Measurements from ENCODE around the gene SIGLEC12. TPM values are rescaled to one million over a fixed set of nuclear protein-coding genes. Genes with fewer than 3 reads are reported as not detected.

Gene SIGLEC12
- total RNA-seq, 1 experiment from 2014 or later = not detected

DNA sequence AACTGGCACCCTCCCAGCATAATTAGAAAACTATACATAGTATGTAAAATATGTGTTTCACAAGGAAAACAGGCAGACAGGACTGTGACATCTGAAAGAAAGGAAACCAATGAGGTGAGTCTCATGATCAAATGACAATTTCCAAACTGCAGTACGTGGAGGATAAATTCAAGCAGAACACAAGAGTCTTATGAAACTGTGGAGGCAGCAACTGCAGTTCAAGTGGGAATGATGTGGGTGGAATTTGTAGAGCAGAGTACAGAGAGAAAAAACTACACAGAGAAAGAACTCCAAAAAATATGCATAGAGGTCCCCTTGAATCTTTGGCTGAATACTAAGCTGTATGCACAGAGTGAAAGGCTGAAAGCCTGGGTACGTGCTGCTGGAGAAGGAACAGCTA, 20.2 kb upstream of the SIGLEC12 start:
- Mint-ChIP-seq H3K36me3 (ENCODE audit: insufficient read depth, unreplicated experiment) (peaks cover 32% of the 10 kb centered on the region), H3K4me3 (ENCODE audit: unreplicated experiment) (no peak overlapping the region), H3K4me1 (ENCODE audit: low read depth, unreplicated experiment) (no peaks in the 10 kb centered on the region), H3K9me3 (ENCODE audit: unreplicated experiment) (peaks cover 21% of the 10 kb centered on the region), H3K27ac (ENCODE audit: unreplicated experiment) (no peak overlapping the region), H3K27me3 (ENCODE audit: insufficient read depth, unreplicated experiment) (no peaks in the 10 kb centered on the region)
- CTCF ChIA-PET = no interaction called here
- no TSS peak for BruUV-seq (replicated peaks)
- Histone ChIP-seq H3K9me3 (no peaks in the 10 kb centered on the region), H3K27me3 (replicated peaks; ENCODE audit: control insufficient read depth, insufficient read depth, low read length) (no peaks in the 10 kb centered on the region; the same call in 1 of the 2 replicates), H3K36me3 (ENCODE audit: control insufficient read depth, insufficient read depth, low read length) (no peaks in the 10 kb centered on the region), H3K4me3 (ENCODE audit: low read depth, low read length) (no peak overlapping the region), H3K4me1 (no peaks in the 10 kb centered on the region)
- no peak for DNase-seq
- POLR2A ChIA-PET = no interaction called here
- intact Hi-C loops (cut with micrococcal nuclease; ENCODE audit: unreplicated experiment) = no loop called here
- TF ChIP-seq, protein P1, sequence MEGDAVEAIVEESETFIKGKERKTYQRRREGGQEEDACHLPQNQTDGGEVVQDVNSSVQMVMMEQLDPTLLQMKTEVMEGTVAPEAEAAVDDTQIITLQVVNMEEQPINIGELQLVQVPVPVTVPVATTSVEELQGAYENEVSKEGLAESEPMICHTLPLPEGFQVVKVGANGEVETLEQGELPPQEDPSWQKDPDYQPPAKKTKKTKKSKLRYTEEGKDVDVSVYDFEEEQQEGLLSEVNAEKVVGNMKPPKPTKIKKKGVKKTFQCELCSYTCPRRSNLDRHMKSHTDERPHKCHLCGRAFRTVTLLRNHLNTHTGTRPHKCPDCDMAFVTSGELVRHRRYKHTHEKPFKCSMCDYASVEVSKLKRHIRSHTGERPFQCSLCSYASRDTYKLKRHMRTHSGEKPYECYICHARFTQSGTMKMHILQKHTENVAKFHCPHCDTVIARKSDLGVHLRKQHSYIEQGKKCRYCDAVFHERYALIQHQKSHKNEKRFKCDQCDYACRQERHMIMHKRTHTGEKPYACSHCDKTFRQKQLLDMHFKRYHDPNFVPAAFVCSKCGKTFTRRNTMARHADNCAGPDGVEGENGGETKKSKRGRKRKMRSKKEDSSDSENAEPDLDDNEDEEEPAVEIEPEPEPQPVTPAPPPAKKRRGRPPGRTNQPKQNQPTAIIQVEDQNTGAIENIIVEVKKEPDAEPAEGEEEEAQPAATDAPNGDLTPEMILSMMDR (IDR thresholded peaks at IDR 0.05; ENCODE audit: insufficient read depth in 1 of 2, low read depth in 1 of 2, low read length in 1 of 2, severe bottlenecking in 1 of 2, unreplicated experiment in 1 of 2) = no peak

DNA sequence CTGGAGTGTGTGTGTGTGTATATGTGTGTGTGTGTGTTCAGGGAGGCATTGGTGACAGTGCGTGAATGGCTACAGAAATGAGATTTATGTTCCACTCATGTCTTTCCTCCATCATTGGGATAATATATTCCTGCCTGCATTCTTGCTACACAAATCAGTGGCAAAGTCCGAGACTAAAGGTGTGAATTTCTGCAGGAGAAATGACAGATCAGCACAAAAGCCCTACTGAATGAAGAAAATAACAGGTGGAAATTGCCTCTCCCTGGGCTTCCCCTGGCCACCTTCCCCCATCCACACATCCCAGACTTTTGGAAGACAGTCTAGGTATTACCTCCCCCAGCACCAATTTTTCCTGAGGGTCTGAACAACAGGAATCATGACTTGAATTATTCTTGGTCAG, 19.8 kb upstream of the SIGLEC12 start:
- peaks cover 32% of the 10 kb centered on the region for H3K36me3 Mint-ChIP-seq (ENCODE audit: insufficient read depth, unreplicated experiment)
- Histone ChIP-seq H3K4me1 (no peaks in the 10 kb centered on the region), H3K4me3 (ENCODE audit: low read depth, low read length) (no peak overlapping the region), H3K27me3 (replicated peaks; ENCODE audit: control insufficient read depth, insufficient read depth, low read length) (no peaks in the 10 kb centered on the region; the same call in 1 of the 2 replicates), H3K36me3 (ENCODE audit: control insufficient read depth, insufficient read depth, low read length) (no peaks in the 10 kb centered on the region), H3K9me3 (no peaks in the 10 kb centered on the region)
- H3K27me3 Mint-ChIP-seq (ENCODE audit: insufficient read depth, unreplicated experiment) = no peaks in the 10 kb centered on the region
- BruUV-seq (replicated peaks) = no TSS peak
- peaks cover 21% of the 10 kb centered on the region for H3K9me3 Mint-ChIP-seq (ENCODE audit: unreplicated experiment)
- TF ChIP-seq, protein P1 (IDR thresholded peaks at IDR 0.05; ENCODE audit: insufficient read depth in 1 of 2, low read depth in 1 of 2, low read length in 1 of 2, severe bottlenecking in 1 of 2, unreplicated experiment in 1 of 2) = no peak
- no peak overlapping the region for H3K4me3 Mint-ChIP-seq (ENCODE audit: unreplicated experiment)
- POLR2A ChIA-PET = no interaction called here
- CTCF ChIA-PET = no interaction called here
- H3K4me1 Mint-ChIP-seq (ENCODE audit: low read depth, unreplicated experiment) = no peaks in the 10 kb centered on the region
- no peak overlapping the region for H3K27ac Mint-ChIP-seq (ENCODE audit: unreplicated experiment)
- DNase-seq = no peak
- intact Hi-C loops (cut with micrococcal nuclease; ENCODE audit: unreplicated experiment) = no loop called here

DNA sequence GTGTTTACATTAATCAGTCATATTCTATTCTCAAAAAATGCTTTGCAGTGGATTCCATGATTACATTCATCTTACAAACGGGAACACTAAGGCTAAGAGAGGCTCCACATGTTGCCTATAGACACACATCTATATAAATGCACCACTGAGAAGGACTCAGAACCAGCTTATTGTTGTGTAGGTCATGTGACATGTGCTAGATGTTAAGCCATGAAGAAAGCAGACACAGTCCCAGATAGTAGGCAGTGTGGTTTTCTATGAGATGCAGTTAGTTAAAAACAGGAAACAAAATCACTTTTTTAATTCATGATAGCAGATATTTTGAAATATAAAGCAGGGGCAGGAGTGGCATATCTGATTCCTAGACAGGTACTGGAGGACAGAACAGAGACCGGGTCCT, 19.1 kb upstream of the SIGLEC12 start:
- CTCF ChIA-PET = no interaction called here

More for the DNA sequence above, 19.1 kb upstream of the SIGLEC12 start:
- Mint-ChIP-seq H3K27me3 (ENCODE audit: insufficient read depth, unreplicated experiment) (no peaks in the 10 kb centered on the region), H3K4me1 (ENCODE audit: low read depth, unreplicated experiment) (no peaks in the 10 kb centered on the region), H3K27ac (ENCODE audit: unreplicated experiment) (no peak overlapping the region), H3K4me3 (ENCODE audit: unreplicated experiment) (no peak overlapping the region), H3K9me3 (ENCODE audit: unreplicated experiment) (peaks cover 21% of the 10 kb centered on the region), H3K36me3 (ENCODE audit: insufficient read depth, unreplicated experiment) (peaks cover 32% of the 10 kb centered on the region)
- no peaks in the 10 kb centered on the region for H3K4me1 ChIP-seq
- intact Hi-C loops (cut with micrococcal nuclease; ENCODE audit: unreplicated experiment) = no loop called here
- no peaks in the 10 kb centered on the region for H3K9me3 ChIP-seq
- no peak for DNase-seq
- no peaks in the 10 kb centered on the region for H3K36me3 ChIP-seq (ENCODE audit: control insufficient read depth, insufficient read depth, low read length)
- TF ChIP-seq, protein P1 (IDR thresholded peaks at IDR 0.05; ENCODE audit: insufficient read depth in 1 of 2, low read depth in 1 of 2, low read length in 1 of 2, severe bottlenecking in 1 of 2, unreplicated experiment in 1 of 2) = no peak
- no peak overlapping the region for H3K4me3 ChIP-seq (ENCODE audit: low read depth, low read length)
- H3K27me3 ChIP-seq (replicated peaks; ENCODE audit: control insufficient read depth, insufficient read depth, low read length) = no peaks in the 10 kb centered on the region; the same call in 1 of the 2 replicates
- BruUV-seq (replicated peaks) = no TSS peak
- POLR2A ChIA-PET = no interaction called here

Measured in Caco-2 (cell line).